Measurements from ENCODE around the gene MUC4.

GRCh38 chr3:195697582-195698324 is 114.0 kb downstream of the MUC4 start:
- TF ChIP-seq POLR2A (IDR thresholded peaks at IDR 0.05) = no peak
- TF ChIP-seq CTCF (IDR thresholded peaks at IDR 0.05 in 4 of 5, conservative IDR thresholded peaks at IDR 0.05 in 1 of 5) = no peak

All from gastrocnemius medialis (tissue), 4 donors.